Measurements from ENCODE around the gene TRAF1.

GRCh38 chr9:120873512-120873911, 53.1 kb downstream of the TRAF1 start:
- TF ChIP-seq POLR2AphosphoS5 (IDR thresholded peaks at IDR 0.05; ENCODE audit: borderline replicate concordance, low read depth, low read length) (no peak), EZH2 (IDR thresholded peaks at IDR 0.05) (no peak)
